SU-DHL-6 (cell line): Measurements from ENCODE around the gene ABHD4.

Experiments used
- H2AFZ ChIP-seq: fragments of 200-600 bp; sonication (generic); 2 replicates; pipeline ENCODE4 v1.6.1; 2014; ENCODE audit warnings: low read depth, mild to moderate bottlenecking, moderate library complexity, mixed read lengths, antibody characterized with exemption, low read length; ENCODE audit not compliant: severe bottlenecking
- H3F3A ChIP-seq: fragments of 200-600 bp; shearing (Covaris generic); 2 replicates; pipeline ENCODE4 v1.6.0; 2016; ENCODE audit warnings: antibody characterized with exemption, mild to moderate bottlenecking; ENCODE audit not compliant: insufficient read depth
- H3K27ac ChIP-seq: fragments of 200-600 bp; sonication (generic); 2 replicates; pipeline ENCODE4 v1.5.1; 2016; ENCODE audit warnings: low read depth, mild to moderate bottlenecking, low read length, moderate library complexity, mixed read lengths
- H3K27me3 ChIP-seq: fragments of 200-600 bp; sonication (generic), shearing (Covaris generic); 2 replicates; pipeline ENCODE4 v1.6.0; 2014; ENCODE audit warnings: mild to moderate bottlenecking, low read length
- H3K36me3 ChIP-seq: fragments of 200-600 bp; sonication (generic); 2 replicates; pipeline ENCODE4 v1.6.1; 2014; ENCODE audit warnings: mild to moderate bottlenecking, low read length, mixed read lengths
- H3K4me2 ChIP-seq: fragments of 300-600, 200-600 bp; shearing (Covaris generic), sonication (generic); 2 replicates; pipeline ENCODE4 v1.6.0; 2014; ENCODE audit warnings: low read length, low read depth, mild to moderate bottlenecking; ENCODE audit not compliant: poor library complexity, severe bottlenecking
- H3K4me3 ChIP-seq: fragments of 200-600 bp; sonication (generic); 2 replicates; pipeline ENCODE4 v1.5.1; 2014; ENCODE audit warnings: antibody characterized with exemption, low read length, mild to moderate bottlenecking, mixed read lengths; ENCODE audit not compliant: insufficient read depth, poor library complexity, severe bottlenecking
- H3K79me2 ChIP-seq: fragments of 200-600 bp; sonication (generic); 2 replicates; pipeline ENCODE4 v1.6.1; 2014; ENCODE audit warnings: mild to moderate bottlenecking, low read length, moderate library complexity; ENCODE audit not compliant: insufficient read depth
- H3K9ac ChIP-seq: fragments of 200-600 bp; sonication (generic); 2 replicates; pipeline ENCODE4 v1.7.0; 2014; ENCODE audit warnings: mild to moderate bottlenecking, low read length
- H3K9me2 ChIP-seq: fragments of 200-600 bp; sonication (generic); replicated peaks from 2 replicates; pipeline ENCODE4 v1.6.1; 2014; ENCODE audit warnings: low read length; ENCODE audit not compliant: insufficient read depth
- H3K9me3 ChIP-seq: fragments of 200-600 bp; sonication (generic); 2 replicates; pipeline ENCODE4 v1.6.1; 2014; ENCODE audit warnings: low read length, mixed read lengths; ENCODE audit not compliant: insufficient read depth
- H4K20me1 ChIP-seq: fragments of 200-600 bp; sonication (generic); 2 replicates; pipeline ENCODE4 v1.6.1; 2014; ENCODE audit warnings: low read depth, mild to moderate bottlenecking, antibody characterized with exemption, low read length, moderate library complexity, mixed read lengths
- EZH2phosphoT487 ChIP-seq: fragments of 200-600 bp; sonication (generic), shearing (Covaris generic); conservative IDR thresholded peaks from 2 replicates; pipeline ENCODE4 v1.6.1; 2018; ENCODE audit warnings: mild to moderate bottlenecking, antibody characterized with exemption, low read length, moderate library complexity, mixed read lengths
- TF ChIP-seq, protein P1 (sequence below): fragments of 200-600 bp; sonication (generic); IDR thresholded peaks from one replicate; pipeline ENCODE4 v1.5.1; 2017; ENCODE audit warnings: antibody characterized with exemption, mild to moderate bottlenecking, low read length, moderate library complexity; ENCODE audit not compliant: insufficient read depth, poor library complexity, severe bottlenecking

The ABHD4 gene

GRCh38 chr14:22602862-22603261, 4.8 kb downstream of the ABHD4 start:
- TF ChIP-seq, protein P1, sequence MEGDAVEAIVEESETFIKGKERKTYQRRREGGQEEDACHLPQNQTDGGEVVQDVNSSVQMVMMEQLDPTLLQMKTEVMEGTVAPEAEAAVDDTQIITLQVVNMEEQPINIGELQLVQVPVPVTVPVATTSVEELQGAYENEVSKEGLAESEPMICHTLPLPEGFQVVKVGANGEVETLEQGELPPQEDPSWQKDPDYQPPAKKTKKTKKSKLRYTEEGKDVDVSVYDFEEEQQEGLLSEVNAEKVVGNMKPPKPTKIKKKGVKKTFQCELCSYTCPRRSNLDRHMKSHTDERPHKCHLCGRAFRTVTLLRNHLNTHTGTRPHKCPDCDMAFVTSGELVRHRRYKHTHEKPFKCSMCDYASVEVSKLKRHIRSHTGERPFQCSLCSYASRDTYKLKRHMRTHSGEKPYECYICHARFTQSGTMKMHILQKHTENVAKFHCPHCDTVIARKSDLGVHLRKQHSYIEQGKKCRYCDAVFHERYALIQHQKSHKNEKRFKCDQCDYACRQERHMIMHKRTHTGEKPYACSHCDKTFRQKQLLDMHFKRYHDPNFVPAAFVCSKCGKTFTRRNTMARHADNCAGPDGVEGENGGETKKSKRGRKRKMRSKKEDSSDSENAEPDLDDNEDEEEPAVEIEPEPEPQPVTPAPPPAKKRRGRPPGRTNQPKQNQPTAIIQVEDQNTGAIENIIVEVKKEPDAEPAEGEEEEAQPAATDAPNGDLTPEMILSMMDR = no peak
- no peak for TF ChIP-seq EZH2phosphoT487
- Histone ChIP-seq H3K27me3 (no peaks in the 10 kb centered on the region), H3K36me3 (no peaks in the 10 kb centered on the region), H4K20me1 (no peaks in the 10 kb centered on the region), H3K79me2 (no peaks in the 10 kb centered on the region), H3K4me3 (no peak overlapping the region), H3K27ac (no peak overlapping the region), H2AFZ (no peak overlapping the region), H3K4me2 (no peak overlapping the region), H3K9me2 (no peaks in the 10 kb centered on the region), H3F3A (no peaks in the 10 kb centered on the region), H3K9me3 (no peaks in the 10 kb centered on the region), H3K9ac (no peak overlapping the region)

GRCh38 chr14:22606380-22606779, 8.3 kb downstream of the ABHD4 start:
- Histone ChIP-seq H3K9me2 (no peaks in the 10 kb centered on the region), H3K9ac (no peak overlapping the region), H3K9me3 (no peaks in the 10 kb centered on the region), H4K20me1 (no peaks in the 10 kb centered on the region), H3K36me3 (no peaks in the 10 kb centered on the region), H3K79me2 (no peaks in the 10 kb centered on the region), H3K4me2 (no peak overlapping the region), H3K27me3 (no peaks in the 10 kb centered on the region), H3K4me3 (no peak overlapping the region), H3K27ac (no peak overlapping the region), H2AFZ (no peak overlapping the region), H3F3A (no peaks in the 10 kb centered on the region)
- no peak for TF ChIP-seq EZH2phosphoT487
- TF ChIP-seq, protein P1 = no peak

- no peaks in the 10 kb centered on the region for H3K9me2 ChIP-seq
- H3K27me3 ChIP-seq = no peaks in the 10 kb centered on the region
- no peaks in the 10 kb centered on the region for H3F3A ChIP-seq
- H3K79me2 ChIP-seq = no peaks in the 10 kb centered on the region
- TF ChIP-seq EZH2phosphoT487 = no peak
- TF ChIP-seq, protein P1 = no peak
- no peak overlapping the region for H3K27ac ChIP-seq
- no peak overlapping the region for H3K4me3 ChIP-seq
- H3K36me3 ChIP-seq = no peaks in the 10 kb centered on the region
- H3K9ac ChIP-seq = no peak overlapping the region
- no peaks in the 10 kb centered on the region for H4K20me1 ChIP-seq
- H2AFZ ChIP-seq = no peak overlapping the region
- H3K4me2 ChIP-seq = no peak overlapping the region
- H3K9me3 ChIP-seq = no peaks in the 10 kb centered on the region
Observed at GRCh38 chr14:22607291-22607690, 9.2 kb downstream of the ABHD4 start.
